NCI-H2196 (cell line): ENCODE results near the gene PRSS16.
"Not testable (repeated sequence)": the region's sequence is repeated elsewhere in the genome, so short reads cannot be mapped to it uniquely, and the experiment has no call there.

Experiments used
- DNase-seq: peaks from one replicate; lab custom pipeline; 2025; ENCODE audit not compliant: unreplicated experiment; lab: John Stamatoyannopoulos, UW

The PRSS16 gene, protein sequence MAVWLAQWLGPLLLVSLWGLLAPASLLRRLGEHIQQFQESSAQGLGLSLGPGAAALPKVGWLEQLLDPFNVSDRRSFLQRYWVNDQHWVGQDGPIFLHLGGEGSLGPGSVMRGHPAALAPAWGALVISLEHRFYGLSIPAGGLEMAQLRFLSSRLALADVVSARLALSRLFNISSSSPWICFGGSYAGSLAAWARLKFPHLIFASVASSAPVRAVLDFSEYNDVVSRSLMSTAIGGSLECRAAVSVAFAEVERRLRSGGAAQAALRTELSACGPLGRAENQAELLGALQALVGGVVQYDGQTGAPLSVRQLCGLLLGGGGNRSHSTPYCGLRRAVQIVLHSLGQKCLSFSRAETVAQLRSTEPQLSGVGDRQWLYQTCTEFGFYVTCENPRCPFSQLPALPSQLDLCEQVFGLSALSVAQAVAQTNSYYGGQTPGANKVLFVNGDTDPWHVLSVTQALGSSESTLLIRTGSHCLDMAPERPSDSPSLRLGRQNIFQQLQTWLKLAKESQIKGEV

DNA sequence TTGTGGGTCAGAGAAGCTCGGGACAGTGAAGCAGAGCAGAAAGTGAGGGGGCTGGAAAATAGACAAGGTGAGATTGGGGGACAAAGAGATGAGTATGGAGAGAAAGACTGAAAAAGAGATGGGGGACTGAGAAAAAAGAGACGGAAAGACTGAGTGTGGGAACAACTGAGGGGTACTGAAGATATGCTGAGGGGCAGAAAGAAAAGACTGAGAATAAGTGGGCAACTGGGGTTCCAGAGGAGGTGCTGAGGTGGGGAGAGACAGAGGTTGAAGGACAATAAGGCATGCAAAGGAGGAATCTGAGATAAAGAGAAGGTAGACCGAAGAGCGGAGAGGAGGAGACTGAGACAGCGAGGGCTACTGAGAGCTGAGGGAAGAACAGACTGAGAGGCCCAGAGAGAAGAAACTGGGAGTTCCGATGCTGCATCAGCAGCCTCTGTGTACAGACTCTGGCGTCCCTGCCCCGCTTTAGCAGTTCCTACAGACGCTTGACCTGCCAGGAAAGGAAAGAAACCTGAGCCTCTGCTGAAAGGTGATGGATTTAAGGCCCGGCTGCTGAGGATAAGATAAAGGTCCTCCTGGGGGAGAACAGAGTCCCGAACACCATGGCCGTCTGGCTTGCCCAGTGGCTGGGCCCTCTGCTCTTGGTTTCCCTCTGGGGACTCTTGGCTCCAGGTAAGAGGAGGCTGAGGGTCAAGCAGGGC, at the start of gene PRSS16:
TSS of gene PRSS16 (plus strand) at position 569 of the 704 bp plus-strand sequence. CDS start at position 606, 37 bp downstream.
- no peak for DNase-seq

DNA sequence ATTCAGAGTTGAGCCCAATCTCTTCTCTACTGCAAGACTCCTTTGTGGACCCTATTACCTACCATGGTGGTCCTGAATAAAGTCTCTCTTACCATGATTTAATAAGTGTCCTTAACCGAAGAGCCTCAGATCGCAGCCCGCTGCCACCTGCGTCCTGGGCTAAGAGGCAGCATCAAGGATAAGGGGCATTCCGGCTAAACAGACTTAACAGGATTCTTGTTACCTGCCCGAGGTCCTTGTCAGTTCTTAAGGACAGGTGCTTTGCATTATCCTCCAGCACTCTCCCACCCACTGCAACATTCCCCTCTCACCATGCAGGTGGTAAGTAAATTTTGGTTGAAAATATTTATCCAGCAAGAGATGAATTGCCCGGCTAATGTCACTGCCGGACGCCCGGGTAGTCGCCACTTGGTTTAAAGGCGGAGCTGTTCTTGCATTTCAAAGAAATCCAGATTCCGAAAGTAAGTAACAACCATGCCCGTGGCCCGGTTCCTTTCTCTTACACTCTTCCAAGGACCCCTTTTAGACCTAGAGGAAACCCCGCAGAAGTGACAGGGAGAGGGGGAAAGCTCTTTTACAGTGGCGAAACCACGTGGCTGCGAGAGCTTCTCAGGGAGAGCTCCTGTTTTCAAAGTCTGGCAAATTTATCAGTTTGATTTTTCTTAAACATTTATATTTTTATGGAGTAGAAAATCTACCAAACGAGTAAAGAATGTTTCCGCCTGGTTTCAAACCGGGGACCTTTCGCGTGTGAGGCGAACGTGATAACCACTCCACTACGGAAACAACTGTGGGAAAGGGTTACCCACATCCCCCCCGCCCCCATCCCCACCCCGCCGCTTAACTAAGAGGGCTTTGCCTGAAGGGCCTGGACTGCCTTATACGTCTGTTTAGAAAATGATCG, 41.9 kb upstream of the PRSS16 start:
- DNase-seq, result no peak

DNA sequence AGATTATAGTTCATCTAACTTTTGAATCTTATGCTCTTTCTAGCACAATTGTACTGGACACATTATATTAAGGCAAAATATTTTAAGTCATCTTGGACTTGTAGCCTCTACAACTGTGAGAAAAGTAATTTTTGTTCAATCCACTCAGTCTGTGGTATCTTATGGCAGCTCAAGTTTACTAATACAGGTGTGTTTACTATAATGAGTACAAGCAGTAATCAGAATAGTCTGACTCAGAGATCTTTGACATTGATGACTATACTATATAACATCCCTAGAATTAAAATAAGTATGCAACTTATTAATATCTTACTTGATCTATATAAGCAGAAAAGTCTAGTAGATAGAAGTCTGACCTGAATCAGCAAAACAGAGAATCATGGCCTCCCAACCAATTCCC, 40.7 kb upstream of the PRSS16 start:
- DNase-seq, result no peak

DNA sequence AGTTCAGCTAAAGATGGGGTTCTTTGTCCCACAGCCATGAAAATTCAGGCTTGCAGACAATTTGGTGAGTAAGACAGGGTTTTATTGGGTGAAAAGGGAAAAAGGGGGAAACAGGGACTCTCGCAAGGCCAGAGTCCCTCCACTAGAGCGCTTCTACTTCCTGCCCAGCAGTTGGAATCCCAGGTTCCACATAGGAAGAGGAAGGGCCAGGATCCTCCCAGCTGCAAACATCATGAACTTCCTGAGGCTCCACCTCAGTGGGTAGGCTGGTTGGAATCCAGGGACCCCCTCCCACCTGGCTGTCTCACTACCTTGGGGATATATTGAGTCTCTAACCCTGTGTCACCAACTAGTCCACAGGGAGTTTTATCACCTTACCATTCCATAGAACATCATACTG, 39.5 kb upstream of the PRSS16 start:
- no peak for DNase-seq

DNA sequence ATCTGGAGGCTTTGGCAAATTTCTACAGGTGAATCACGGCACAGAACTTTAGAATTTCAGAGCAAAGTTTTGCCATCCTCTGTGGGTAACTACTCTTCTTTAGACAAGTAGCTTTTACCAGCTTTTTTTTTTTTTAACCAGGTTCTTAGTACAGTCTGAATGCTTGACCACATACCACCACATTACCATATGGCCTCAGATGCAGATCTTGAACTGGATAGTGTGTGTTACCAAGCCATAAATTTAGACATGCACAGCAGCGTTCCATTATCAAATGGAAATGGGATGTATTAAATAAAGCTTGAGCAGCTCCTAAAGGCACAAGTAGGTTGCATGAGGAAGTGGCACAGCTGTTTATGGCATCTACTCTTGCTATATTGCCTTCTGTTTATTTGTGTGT, 38.3 kb upstream of the PRSS16 start:
- no peak for DNase-seq

DNA sequence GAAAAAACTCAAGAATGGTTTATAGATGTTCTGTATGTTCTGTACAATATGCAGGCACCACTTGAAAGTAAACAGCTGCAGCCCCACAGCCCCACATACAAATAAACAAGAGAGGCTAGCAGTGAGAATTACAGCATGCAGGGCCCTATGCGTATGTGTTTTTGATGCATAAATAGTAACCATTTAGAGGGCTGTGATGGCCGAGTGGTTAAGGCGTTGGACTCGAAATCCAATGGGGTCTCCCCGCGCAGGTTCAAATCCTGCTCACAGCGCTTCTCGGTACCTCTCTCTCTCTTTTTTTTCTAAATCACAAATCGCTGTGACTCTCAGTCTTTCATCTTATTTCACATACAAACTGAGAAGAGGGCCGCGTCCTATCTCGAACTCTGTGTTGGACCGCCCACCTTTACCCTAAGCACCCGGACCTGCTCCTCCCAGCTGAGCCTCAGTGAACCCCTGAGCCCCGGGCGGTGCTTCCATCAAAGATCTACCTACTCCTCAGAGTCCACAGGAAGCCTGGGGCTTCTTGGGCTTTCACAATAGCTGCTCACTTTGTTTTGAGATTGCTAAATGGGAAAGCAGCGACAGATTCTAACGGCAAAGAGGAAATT, 37.7 kb upstream of the PRSS16 start:
- DNase-seq, result no peak

DNA sequence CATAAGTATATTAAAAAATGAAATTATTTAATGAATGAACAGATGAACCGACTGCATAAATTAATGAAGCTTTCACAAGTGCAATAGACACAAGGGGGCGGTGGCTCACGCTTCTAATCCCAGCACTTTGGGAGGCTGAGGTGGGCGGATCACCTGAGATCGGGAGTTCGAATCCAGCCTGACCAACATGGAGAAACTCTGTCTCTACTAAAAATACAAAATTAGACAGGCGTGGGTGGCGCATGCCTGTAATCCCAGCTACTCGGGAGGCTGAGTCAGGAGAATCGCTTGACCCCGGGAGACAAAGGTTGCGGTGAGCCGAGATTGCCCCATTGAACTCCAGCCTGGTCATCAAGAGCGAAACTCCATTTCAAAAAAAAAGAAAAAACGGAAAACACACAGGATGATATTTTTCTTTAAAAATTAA, 34.4 kb upstream of the PRSS16 start:
- DNase-seq, result not testable (repeated sequence)

DNA sequence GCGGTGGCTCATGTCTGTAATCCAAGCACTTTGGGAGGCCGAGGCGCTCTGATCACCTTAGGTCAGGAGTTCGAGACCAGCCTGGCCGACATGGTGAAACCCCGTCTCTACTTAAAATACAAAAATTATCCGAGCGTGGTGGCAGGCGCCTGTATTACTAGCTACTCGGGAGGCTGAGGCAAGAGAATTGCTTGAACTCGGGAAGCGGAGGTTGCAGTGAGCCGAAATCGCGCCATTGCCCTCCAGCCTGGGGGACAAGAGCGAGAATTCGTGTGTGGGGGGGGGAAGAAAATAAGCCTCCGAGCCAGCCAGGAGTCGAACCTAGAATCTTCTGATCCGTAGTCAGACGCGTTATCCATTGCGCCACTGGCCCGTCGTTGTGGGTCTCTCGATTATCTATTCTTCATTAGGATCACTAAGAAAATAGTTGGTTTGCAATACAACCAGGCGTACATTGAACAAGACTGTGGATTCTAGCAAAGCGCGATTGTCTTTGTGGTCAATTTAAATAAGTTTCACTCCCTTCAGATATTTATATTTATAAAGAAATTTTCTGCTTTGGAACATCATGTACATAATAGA, 33.9 kb upstream of the PRSS16 start:
- DNase-seq, result no peak

DNA sequence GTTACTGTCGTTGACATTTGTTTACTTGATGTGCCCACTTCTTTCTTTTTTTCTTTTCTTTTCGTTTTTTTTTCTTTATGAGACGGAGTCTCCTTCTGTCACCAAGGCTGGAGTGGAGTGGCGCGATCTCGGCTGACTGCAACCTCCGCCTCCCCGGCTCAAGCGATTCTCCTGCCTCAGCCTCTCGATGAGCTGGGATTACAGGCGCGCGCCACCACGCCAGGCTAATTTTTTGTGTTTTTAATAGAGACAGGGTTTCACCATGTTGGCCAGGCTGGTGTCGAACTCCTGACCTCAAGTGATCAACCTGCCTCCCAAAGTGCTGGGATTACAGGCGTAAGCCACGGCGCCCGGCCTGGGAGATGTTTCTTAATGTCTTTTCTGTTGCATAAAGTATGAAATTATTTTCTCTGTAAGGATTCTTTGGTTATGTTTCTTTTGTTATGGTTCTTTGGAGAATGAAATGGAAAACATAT, 33.3 kb upstream of the PRSS16 start:
- no peak for DNase-seq

DNA sequence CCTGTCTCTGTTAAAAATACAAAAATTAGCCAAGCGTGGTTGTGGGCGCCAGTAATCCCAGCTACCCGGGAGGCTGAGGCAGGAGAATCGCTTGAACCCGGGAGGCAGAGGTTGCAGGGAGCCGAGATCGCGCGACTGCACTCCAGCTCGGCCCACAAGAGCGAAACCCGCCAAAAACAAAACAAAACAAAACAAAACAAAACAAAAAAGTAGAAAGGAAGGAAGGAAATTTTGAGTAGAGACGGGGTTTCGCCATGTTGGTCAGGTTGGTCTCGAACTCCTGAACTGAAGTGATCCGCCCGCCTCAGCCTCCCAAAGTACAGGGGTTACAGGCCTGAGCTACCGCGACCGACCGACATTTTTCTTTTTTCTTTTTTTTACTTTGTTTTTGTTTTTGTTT, 30.6 kb upstream of the PRSS16 start:
- DNase-seq, result no peak

DNA sequence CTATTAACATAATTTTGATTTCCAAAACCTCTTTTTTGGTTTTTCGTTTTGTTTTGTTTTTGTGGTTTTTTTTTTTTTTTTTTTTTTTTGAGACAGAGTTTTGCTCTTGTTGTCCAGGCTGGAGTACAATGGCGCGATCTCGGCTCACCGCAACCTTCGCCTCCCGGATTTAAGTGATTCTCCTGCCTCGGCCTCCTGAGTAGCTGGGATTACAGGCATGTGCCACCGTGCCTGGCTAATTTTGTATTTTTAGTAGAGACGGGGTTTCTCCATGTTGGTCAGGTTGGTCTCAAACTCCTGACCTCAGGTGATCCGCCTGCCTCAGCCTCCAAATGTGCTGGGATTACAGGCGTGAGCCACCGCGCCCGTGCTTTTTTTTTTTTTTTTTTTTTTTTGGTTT, 24.5 kb upstream of the PRSS16 start:
- not testable (repeated sequence) for DNase-seq

DNA sequence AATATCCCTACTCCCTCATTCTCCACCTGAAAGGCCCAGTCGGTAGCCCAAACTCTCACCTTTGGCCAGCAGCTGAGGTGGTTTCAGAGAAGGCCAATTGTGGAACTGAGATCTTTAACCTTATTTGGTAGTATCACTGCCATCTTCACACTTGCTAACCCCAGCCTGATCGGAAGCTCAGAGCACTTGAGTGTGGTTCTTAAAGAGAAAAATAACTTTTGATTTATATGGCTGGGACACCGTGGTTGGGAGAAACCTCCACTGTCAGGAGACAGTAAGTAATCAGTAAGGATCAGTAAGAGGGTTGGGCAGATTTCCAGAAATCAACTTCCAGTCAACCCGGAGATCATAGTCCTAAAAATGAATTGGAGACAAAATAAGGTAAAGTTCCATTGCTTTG, 22.8 kb upstream of the PRSS16 start:
- DNase-seq, result no peak

DNA sequence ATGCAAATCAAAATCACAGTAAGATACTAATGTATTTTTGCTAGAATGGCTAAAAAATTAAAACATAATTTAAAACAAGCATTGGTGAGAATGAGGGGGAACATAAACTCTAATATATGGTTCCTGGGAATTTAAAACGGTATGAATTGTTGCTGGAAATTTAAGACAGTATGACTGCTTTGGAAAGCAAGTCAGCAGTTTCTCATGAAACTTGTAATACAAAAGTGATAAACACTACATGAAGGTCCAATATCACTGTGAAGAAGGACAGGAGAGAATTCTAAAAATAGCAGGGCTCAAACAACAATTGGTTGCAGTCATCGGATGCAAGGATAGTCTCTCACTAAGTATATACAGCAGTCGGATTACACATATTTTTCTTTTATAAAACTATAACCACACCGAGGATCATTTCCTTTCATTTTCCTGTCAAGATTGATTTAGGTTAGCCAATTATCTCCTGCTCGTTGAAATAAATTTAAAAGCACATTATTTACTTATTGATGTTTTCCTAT, 18.5 kb upstream of the PRSS16 start:
- no peak for DNase-seq

DNA sequence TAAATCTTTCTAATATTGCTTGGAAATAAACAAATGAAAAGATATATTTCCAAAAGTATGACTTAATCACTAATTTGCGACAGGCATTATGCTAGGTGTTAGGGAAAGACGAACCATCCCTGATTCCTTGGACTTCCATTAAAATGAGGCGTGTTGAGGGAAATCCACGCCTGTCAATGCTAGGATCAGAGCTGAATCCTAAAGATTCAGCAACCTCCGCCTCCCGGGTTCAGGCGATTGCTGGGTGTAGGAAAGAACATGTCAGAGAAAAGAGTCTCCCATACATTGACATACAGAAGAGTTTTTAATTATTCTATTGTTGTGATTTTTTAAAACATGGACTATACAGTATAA, 16.8 kb upstream of the PRSS16 start:
- DNase-seq, result no peak

DNA sequence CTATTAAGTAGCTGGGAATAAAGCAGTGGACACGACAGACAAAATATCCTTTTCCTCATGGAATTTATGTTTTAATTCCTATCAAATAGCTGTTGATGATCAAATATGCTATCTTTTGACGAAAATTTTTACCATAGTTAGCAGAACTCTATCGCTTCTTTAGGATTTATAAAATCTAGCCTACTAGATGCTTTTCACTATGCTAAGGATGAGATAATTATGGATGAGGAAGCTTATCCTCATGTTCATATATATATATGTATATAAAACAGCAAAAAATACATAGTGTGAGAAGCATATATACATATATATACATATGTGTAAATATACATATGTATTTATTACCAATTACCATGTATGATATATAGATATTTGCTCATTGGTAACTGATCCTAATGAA, 12.9 kb upstream of the PRSS16 start:
- no peak for DNase-seq

DNA sequence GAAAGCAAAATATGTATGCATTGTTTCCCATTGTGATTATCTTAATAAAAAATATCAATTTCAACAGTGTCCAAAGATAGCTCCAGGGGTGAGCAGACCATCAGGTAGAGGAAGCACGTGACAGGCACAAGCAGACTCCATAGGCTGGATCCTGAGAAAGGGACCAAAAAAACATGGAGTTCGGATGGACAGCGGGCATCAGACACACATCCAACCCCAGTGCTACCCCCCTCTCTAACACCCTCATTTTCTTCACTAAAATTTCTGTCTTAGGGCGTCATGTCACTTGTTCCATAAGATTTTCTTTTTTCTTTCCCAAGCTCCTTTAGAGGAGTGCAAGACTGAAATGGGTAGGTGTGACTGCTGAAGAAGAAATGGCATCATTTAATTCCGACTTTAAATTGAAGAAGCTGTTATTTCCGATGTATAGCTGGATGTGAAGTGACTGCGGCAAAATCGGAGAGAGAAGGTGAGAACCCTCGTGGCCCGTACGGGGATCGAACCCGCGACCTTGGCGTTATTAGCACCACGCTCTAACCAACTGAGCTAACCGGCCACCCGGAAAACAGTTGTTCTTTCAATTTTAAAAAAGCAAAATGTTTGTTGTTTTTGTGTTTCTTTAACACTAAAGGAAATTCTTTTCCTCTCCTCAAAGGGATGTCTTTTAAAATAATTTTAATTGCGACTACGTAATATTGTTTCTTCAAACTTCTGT, 10.3 kb upstream of the PRSS16 start:
- no peak for DNase-seq

DNA sequence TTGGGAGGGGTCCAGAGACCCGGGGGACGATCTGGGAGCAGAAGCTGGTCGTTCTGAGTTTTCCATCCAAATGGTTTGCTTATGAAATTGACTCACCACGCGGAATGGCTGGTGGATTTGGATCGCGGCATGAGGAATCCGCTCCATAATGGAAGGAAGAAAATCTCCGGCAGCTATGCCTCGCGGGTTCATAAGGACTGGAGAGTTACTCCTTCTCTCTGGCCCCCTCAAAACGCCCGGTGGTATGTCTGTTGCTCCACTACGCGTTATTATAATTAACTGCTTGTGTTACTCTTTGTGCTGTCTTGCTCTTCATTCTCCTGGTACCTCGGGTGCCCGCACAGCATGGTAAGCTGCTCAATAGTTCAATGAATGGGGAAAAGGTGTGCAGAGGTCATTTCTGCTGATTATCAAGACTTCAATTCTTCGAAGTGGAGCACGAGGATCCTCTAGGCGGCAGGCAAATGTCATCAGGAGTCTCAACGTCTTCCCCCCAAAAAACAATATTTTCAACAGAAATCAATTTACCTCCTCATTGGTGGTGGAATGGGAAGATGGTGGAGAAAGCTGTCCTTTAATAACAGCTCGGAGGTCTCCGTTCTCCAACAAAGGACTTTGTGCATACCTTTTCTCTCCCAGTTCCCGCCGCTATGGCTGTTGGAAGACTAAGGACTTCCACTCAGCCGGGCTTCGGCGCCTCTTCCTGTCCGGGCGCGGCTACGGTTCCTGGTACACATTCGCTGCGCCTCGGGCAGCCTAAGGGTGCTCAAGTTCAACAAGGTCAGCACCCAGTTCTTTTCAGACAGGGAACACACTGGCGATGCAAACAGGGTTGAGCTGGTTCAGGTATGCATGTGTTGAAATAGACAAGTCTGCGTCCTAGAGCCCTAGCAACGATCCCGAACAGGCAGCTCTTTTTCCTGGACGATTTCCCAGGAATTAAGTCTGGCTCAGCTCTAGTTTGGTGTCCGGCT, 9.2 kb upstream of the PRSS16 start:
- DNase-seq, result no peak

DNA sequence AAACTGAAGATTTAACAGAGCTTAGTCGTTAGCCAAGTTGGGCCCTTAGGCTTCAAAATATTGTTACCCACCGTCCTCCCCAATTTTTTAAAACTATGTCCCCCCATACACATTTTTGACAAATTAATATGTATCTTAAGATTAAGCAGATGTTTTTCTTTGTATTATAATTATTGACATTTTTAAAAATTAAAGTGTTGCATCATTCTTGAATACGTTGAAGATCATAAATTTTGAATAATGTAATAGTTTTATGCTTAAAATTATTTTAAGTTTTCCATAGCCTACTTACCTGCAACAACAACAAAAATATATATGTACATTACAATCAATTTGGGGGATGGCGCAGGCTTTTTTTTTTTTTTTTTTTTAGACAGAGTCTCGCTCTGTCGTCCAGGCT, 8.2 kb upstream of the PRSS16 start:
- no peak for DNase-seq
